PC-3 (cell line): ENCODE results near the gene PRF1.

Source experiments
- CTCF ChIP-seq: fragments of 300-600 bp; sonication (generic); conservative IDR thresholded peaks from 2 replicates; pipeline ENCODE4 v1.5.1; 2017; ENCODE audit warnings: antibody characterized with exemption, low read depth, mild to moderate bottlenecking, low read length
- EZH2 ChIP-seq: fragments of 300-600 bp; sonication (generic); IDR thresholded peaks from one replicate; pipeline ENCODE4 v1.6.1; 2017; ENCODE audit warnings: antibody characterized with exemption, mild to moderate bottlenecking, low read length; ENCODE audit not compliant: unreplicated experiment

- no peak for TF ChIP-seq CTCF
- TF ChIP-seq EZH2, result no peak
Observed at GRCh38 chr10:70564113-70564725, 38.3 kb downstream of the PRF1 start.
